ENCODE data around the gene SIDT2. TPM values are rescaled to one million over a fixed set of nuclear protein-coding genes. Genes with fewer than 3 reads are reported as not detected.

Gene SIDT2
- total RNA-seq, 4 donors from 2014 or later: 38.4 to 49.4 (median 40.7) TPM

- H3K4me3 ChIP-seq (ENCODE audit: low read depth, poor library complexity, severe bottlenecking): no peak overlapping the region
- 79 to 85% methylated on average over 5 of the region's 5 CpGs for WGBS, 2 donors
These were observed 7.3 kb downstream of the SIDT2 start for GRCh38 chr11:117185736-117186430.

GRCh38 chr11:117186431-117186761 lies 7.9 kb downstream of the SIDT2 start:
- peak in 1 of 2 donors; percentile 70 for DNase-seq (ENCODE audit: low spot score in 2 of 2)
- intact Hi-C loops (cut with DNase I; ENCODE audit: low total_unique reads): no loop called here
- 98 to 100% methylated on average over 4 of the region's 4 CpGs for WGBS, 2 donors
- TF ChIP-seq CTCF (IDR thresholded peaks at IDR 0.05) (no peak), POLR2A (IDR thresholded peaks at IDR 0.05) (no peak)
- H3K4me3 ChIP-seq (ENCODE audit: low read depth, poor library complexity, severe bottlenecking): no peak overlapping the region

More at GRCh38 chr11:117185736-117186430, 7.3 kb downstream of the SIDT2 start:
- intact Hi-C loops (cut with DNase I; ENCODE audit: low total_unique reads): no loop called here
- DNase-seq (ENCODE audit: low spot score in 2 of 2): peak in 1 of 2 donors; percentile 68
- no peak for TF ChIP-seq CTCF (IDR thresholded peaks at IDR 0.05)
- TF ChIP-seq POLR2A (IDR thresholded peaks at IDR 0.05): no peak

- 76 to 79% methylated on average over 6 of the region's 6 CpGs for WGBS, 2 donors
- intact Hi-C loops (cut with DNase I; ENCODE audit: low total_unique reads): no loop called here
- TF ChIP-seq POLR2A (IDR thresholded peaks at IDR 0.05) (no peak), CTCF (IDR thresholded peaks at IDR 0.05) (no peak)
- H3K4me3 ChIP-seq (ENCODE audit: low read depth, poor library complexity, severe bottlenecking): no peak overlapping the region
- peak in 1 of 2 donors; percentile 70 for DNase-seq (ENCODE audit: low spot score in 2 of 2)
These were observed 8.5 kb downstream of the SIDT2 start for GRCh38 chr11:117187007-117187406.

- intact Hi-C loops (cut with DNase I; ENCODE audit: low total_unique reads): no loop called here
- 89% methylated on average over 13 of the region's 13 CpGs for WGBS, 2 donors
- H3K4me3 ChIP-seq (ENCODE audit: low read depth, poor library complexity, severe bottlenecking): no peak overlapping the region
- TF ChIP-seq CTCF (IDR thresholded peaks at IDR 0.05): no peak
- no peak for TF ChIP-seq POLR2A (IDR thresholded peaks at IDR 0.05)
- DNase-seq (ENCODE audit: low spot score in 2 of 2): peak in 1 of 2 donors; percentile 83
These were observed 8.9 kb downstream of the SIDT2 start for GRCh38 chr11:117187428-117187798.

- no peak for TF ChIP-seq CTCF (IDR thresholded peaks at IDR 0.05)
- intact Hi-C loops (cut with DNase I; ENCODE audit: low total_unique reads): no loop called here
- no peak overlapping the region for H3K4me3 ChIP-seq (ENCODE audit: low read depth, poor library complexity, severe bottlenecking)
- DNase-seq (ENCODE audit: low spot score in 2 of 2): peak in 1 of 2 donors; percentile 74
- WGBS, 2 donors: 91 to 94% methylated on average over 16 of the region's 16 CpGs
These were observed 9.4 kb downstream of the SIDT2 start for GRCh38 chr11:117187799-117188481.
